Lung (tissue), 12 donors: ENCODE results near the gene ADRA1B. TPM values are rescaled to one million over a fixed set of nuclear protein-coding genes. Genes with fewer than 3 reads are reported as not detected.

ENCODE experiments used
- ATAC-seq: fragments of 200-7000 bp; cut with Tn5 transposase; one replicate; pipeline ENCODE4 v1.9.1; 2020; ENCODE audit warnings: moderate number of reproducible peaks; ENCODE audit not compliant: insufficient read depth, low FRiP score
- DNase-seq, 3 donors: peaks; one replicate each; pipeline ENCODE4 v3.0.0-alpha.2; 2013 to 2017
- H3K27ac ChIP-seq, 2 donors: one replicate each; pipeline ENCODE4 v1.5.1; 2013; ENCODE audit warnings: mild to moderate bottlenecking in 2 of 2, moderate library complexity in 2 of 2, control low read depth in 1 of 2, inconsistent platforms in 1 of 2, low read depth in 1 of 2, low read length in 1 of 2
- H3K27me3 ChIP-seq, 3 donors: one replicate each; pipeline ENCODE4 v1.5.1; 2013; ENCODE audit warnings: low read length in 2 of 3; ENCODE audit not compliant: control insufficient read depth in 3 of 3, insufficient read depth in 3 of 3
- H3K36me3 ChIP-seq, 4 donors: one replicate each; pipeline ENCODE4 v1.5.1; 2013; ENCODE audit warnings: low read length in 4 of 4, mild to moderate bottlenecking in 1 of 4, moderate library complexity in 1 of 4; ENCODE audit not compliant: control insufficient read depth in 4 of 4, insufficient read depth in 4 of 4
- H3K4me1 ChIP-seq, 5 donors: one replicate each; pipeline ENCODE4 v1.5.1; 2013; ENCODE audit warnings: low read length in 5 of 5, mild to moderate bottlenecking in 2 of 5, moderate library complexity in 1 of 5; ENCODE audit not compliant: control insufficient read depth in 5 of 5, insufficient read depth in 5 of 5
- H3K4me3 ChIP-seq: one replicate; pipeline ENCODE4 v1.5.1; 2013; ENCODE audit warnings: mild to moderate bottlenecking, control low read depth, moderate library complexity
- H3K9ac ChIP-seq, 2 donors: one replicate each; pipeline ENCODE4 v1.5.1; 2013; ENCODE audit warnings: low read length in 2 of 2, control low read depth in 1 of 2; ENCODE audit not compliant: insufficient read depth in 1 of 2
- H3K9me3 ChIP-seq, 4 donors: one replicate each; pipeline ENCODE4 v1.5.1; 2013; ENCODE audit warnings: low read length in 3 of 4, mild to moderate bottlenecking in 1 of 4, moderate library complexity in 1 of 4; ENCODE audit not compliant: control insufficient read depth in 4 of 4, insufficient read depth in 3 of 4
- CTCF ChIP-seq: IDR thresholded peaks from 2 replicates; pipeline ENCODE4 v1.5.1; 2012; ENCODE audit warnings: mild to moderate bottlenecking; ENCODE audit errors: control extremely low read depth, extremely low read depth
- WGBS, 2 donors: extraction: QIAGEN DNeasy Blood & Tissue Kit; methylation state at CpG; one replicate each; pipeline ENCODE4 v1.1.7; 2013; 5-methylcytosine and 5-hydroxymethylcytosine counted together
- polyA plus RNA-seq, 2 donors: library from polyadenylated mRNA; stranded (reverse); fragments of 200-250 nt; gene quantifications; one replicate each; pipeline ENCODE4 v1.2.1, GENCODE V29; 2013
- total RNA-seq, 2 donors: library from RNA; depleted of rRNA in 1 of 2; stranded (reverse); fragments of >200 nt in 1 of 2; gene quantifications; one replicate each; pipeline ENCODE4 v1.2.1, GENCODE V29; 2014 to 2021
- donor health status: control.
- donor health status: control.
- donor health status: Bipolar disorder and iron deficiency.
- donor health status: healthy.
- donor health status: DM: yes; HTN: yes; CAD: no.

ADRA1B gene
- total and polyA plus RNA-seq, 4 donors, result 1.2 to 6.1 (median 2.3) TPM

- no peak for ATAC-seq
- WGBS, 2 donors, result 31 to 69% methylated on average over 1 of the region's 1 CpG
- H3K27ac ChIP-seq, result no peak overlapping the region
Measured at GRCh38 chr5:159956074-159956473, 39.8 kb downstream of the ADRA1B start.

GRCh38 chr5:159961176-159962160 lies 45.2 kb downstream of the ADRA1B start:
- no peak for DNase-seq
- H3K4me1 ChIP-seq, result peaks cover 0 to 2% (median 0%) of the 10 kb centered on the region in 5 donors
- no peaks in the 10 kb centered on the region for H3K36me3 ChIP-seq
- H3K9me3 ChIP-seq, result no peaks in the 10 kb centered on the region
- no peak overlapping the region for H3K27ac ChIP-seq
- no peak for ATAC-seq
- no peak overlapping the region for H3K9ac ChIP-seq
- no peak for TF ChIP-seq CTCF
- no peak overlapping the region for H3K4me3 ChIP-seq
- 91 to 94% methylated on average over 8 of the region's 8 CpGs for WGBS, 2 donors
- H3K27me3 ChIP-seq, result peaks cover 0 to 2% (median 0%) of the 10 kb centered on the region in 3 donors

More at GRCh38 chr5:159956074-159956473, 39.8 kb downstream of the ADRA1B start:
- Histone ChIP-seq H3K4me1 (peaks cover 0 to 7% (median 0%) of the 10 kb centered on the region in 5 donors), H3K9ac (no peak overlapping the region), H3K4me3 (no peak overlapping the region), H3K36me3 (no peaks in the 10 kb centered on the region), H3K9me3 (no peaks in the 10 kb centered on the region), H3K27me3 (no peaks in the 10 kb centered on the region)
- no peak for TF ChIP-seq CTCF
- peak; percentile 37 to 71 (median 69) for DNase-seq

- no peaks in the 10 kb centered on the region for H3K36me3 ChIP-seq
- H3K4me1 ChIP-seq, result no peaks in the 10 kb centered on the region
- 83 to 92% methylated on average over 4 of the region's 4 CpGs for WGBS, 2 donors
- no peak for DNase-seq
- H3K27ac ChIP-seq, result no peak overlapping the region
- no peak overlapping the region for H3K9ac ChIP-seq
- no peaks in the 10 kb centered on the region for H3K9me3 ChIP-seq
- H3K27me3 ChIP-seq, result peaks cover 0 to 6% (median 2%) of the 10 kb centered on the region in 3 donors
- no peak for TF ChIP-seq CTCF
- H3K4me3 ChIP-seq, result no peak overlapping the region
- no peak for ATAC-seq
Measured at GRCh38 chr5:159962214-159962613, 45.9 kb downstream of the ADRA1B start.
